ENCODE data around the gene ZBTB7C. TPM values are rescaled to one million over a fixed set of nuclear protein-coding genes. Genes with fewer than 3 reads are reported as not detected.

Gene ZBTB7C
- total RNA-seq, 1 donor from 2014 or later, result 0.81 TPM

GRCh38 chr18:48171490-48172188 lies 237.5 kb downstream of the ZBTB7C start:
- intact Hi-C loops (cut with micrococcal nuclease), result no loop called here

GRCh38 chr18:48170651-48171050 lies 238.5 kb downstream of the ZBTB7C start:
- intact Hi-C loops (cut with micrococcal nuclease), result no loop called here

- intact Hi-C loops (cut with micrococcal nuclease), result no loop called here
These were observed 240.3 kb downstream of the ZBTB7C start for GRCh38 chr18:48168861-48169260.

GRCh38 chr18:48167897-48168253 lies 241.3 kb downstream of the ZBTB7C start:
- intact Hi-C loops (cut with micrococcal nuclease), result no loop called here

- intact Hi-C loops (cut with micrococcal nuclease), result no loop called here
These were observed 242.8 kb downstream of the ZBTB7C start for GRCh38 chr18:48166336-48166875.

GRCh38 chr18:48165111-48165866 lies 243.9 kb downstream of the ZBTB7C start:
- intact Hi-C loops (cut with micrococcal nuclease), result no loop called here

GRCh38 chr18:48164701-48165100 lies 244.5 kb downstream of the ZBTB7C start:
- intact Hi-C loops (cut with micrococcal nuclease), result no loop called here

GRCh38 chr18:48164116-48164515 lies 245.1 kb downstream of the ZBTB7C start:
- intact Hi-C loops (cut with micrococcal nuclease), result no loop called here

GRCh38 chr18:48163738-48164115 lies 245.5 kb downstream of the ZBTB7C start:
- intact Hi-C loops (cut with micrococcal nuclease), result no loop called here

- intact Hi-C loops (cut with micrococcal nuclease), result no loop called here
These were observed 246.0 kb downstream of the ZBTB7C start for GRCh38 chr18:48162956-48163737.

- intact Hi-C loops (cut with micrococcal nuclease), result loop anchor here (1.0 to 2.0 kb wide), 5 partner anchors 27 to 377 kb away; partner anchors contain the start of gene CTIF
These were observed 247.1 kb downstream of the ZBTB7C start for GRCh38 chr18:48161911-48162698.

- intact Hi-C loops (cut with micrococcal nuclease), result loop anchor here (1.0 to 2.0 kb wide), 5 partner anchors 27 to 377 kb away; partner anchors contain the start of gene CTIF
These were observed 247.8 kb downstream of the ZBTB7C start for GRCh38 chr18:48161191-48161910.

GRCh38 chr18:48160622-48161021 lies 248.6 kb downstream of the ZBTB7C start:
- intact Hi-C loops (cut with micrococcal nuclease), result loop anchor here (1.0 to 2.0 kb wide), 5 partner anchors 26 to 378 kb away; partner anchors contain the start of gene CTIF

GRCh38 chr18:48159816-48160215 lies 249.4 kb downstream of the ZBTB7C start:
- intact Hi-C loops (cut with micrococcal nuclease), result loop anchor here (2.0 kb wide), 2 partner anchors 25 to 379 kb away; partner anchors contain the start of gene CTIF

- intact Hi-C loops (cut with micrococcal nuclease), result no loop called here
These were observed 250.5 kb downstream of the ZBTB7C start for GRCh38 chr18:48158721-48159120.

- intact Hi-C loops (cut with micrococcal nuclease), result no loop called here
These were observed 251.2 kb downstream of the ZBTB7C start for GRCh38 chr18:48157956-48158355.

GRCh38 chr18:48155856-48156255 lies 253.3 kb downstream of the ZBTB7C start:
- intact Hi-C loops (cut with micrococcal nuclease), result no loop called here

- intact Hi-C loops (cut with micrococcal nuclease), result no loop called here
These were observed 254.4 kb downstream of the ZBTB7C start for GRCh38 chr18:48154828-48155227.

GRCh38 chr18:48153613-48154481 lies 255.3 kb downstream of the ZBTB7C start:
- intact Hi-C loops (cut with micrococcal nuclease), result no loop called here

Measured in T-helper 1 cell treated with Interleukin-12 subunit alpha and Interleukin-12 subunit beta and Interleukin-4 antibody, amounts not matched to agents 30 ng/mL and 1 ng/mL, for 36 hours (primary cell).